ENCODE data around the gene DMGDH. TPM values are rescaled to one million over a fixed set of nuclear protein-coding genes. Genes with fewer than 3 reads are reported as not detected.

The DMGDH gene
- total RNA-seq, 1 experiment from 2014 or later = 1.3 TPM

GRCh38 chr5:79062436-79062835, 7.0 kb downstream of the DMGDH start:
- CTCF ChIA-PET = no interaction called here
- no peak for TF ChIP-seq CTCF (IDR thresholded peaks at IDR 0.05; ENCODE audit: unreplicated experiment)
- Mint-ChIP-seq H3K9me3 (ENCODE audit: low read depth, unreplicated experiment) (no peaks in the 10 kb centered on the region), H3K36me3 (ENCODE audit: insufficient read depth, unreplicated experiment) (no peaks in the 10 kb centered on the region), H3K4me3 (ENCODE audit: low read depth, unreplicated experiment) (no peak overlapping the region), H3K4me1 (ENCODE audit: low read depth, unreplicated experiment) (peaks cover 8% of the 10 kb centered on the region), H3K27ac (ENCODE audit: unreplicated experiment) (no peak overlapping the region), H3K27me3 (ENCODE audit: unreplicated experiment) (no peaks in the 10 kb centered on the region)
- intact Hi-C loops (cut with micrococcal nuclease; ENCODE audit: unreplicated experiment) = no loop called here
- no TSS peak for BruUV-seq (replicated peaks)
- DNase-seq = no peak

- BruUV-seq (replicated peaks) = no TSS peak
- CTCF ChIA-PET = interaction anchor here (0.6 to 0.7 kb wide), 2 partner anchors 459 to 554 kb away, joined by 3 to 4 read pairs; no protein-coding TSS in a partner anchor
- no peak for TF ChIP-seq CTCF (IDR thresholded peaks at IDR 0.05; ENCODE audit: unreplicated experiment)
- Mint-ChIP-seq H3K4me3 (ENCODE audit: low read depth, unreplicated experiment) (no peak overlapping the region), H3K4me1 (ENCODE audit: low read depth, unreplicated experiment) (peaks cover 8% of the 10 kb centered on the region), H3K9me3 (ENCODE audit: low read depth, unreplicated experiment) (no peaks in the 10 kb centered on the region), H3K27me3 (ENCODE audit: unreplicated experiment) (no peaks in the 10 kb centered on the region), H3K36me3 (ENCODE audit: insufficient read depth, unreplicated experiment) (no peaks in the 10 kb centered on the region), H3K27ac (ENCODE audit: unreplicated experiment) (no peak overlapping the region)
- DNase-seq = no peak
- intact Hi-C loops (cut with micrococcal nuclease; ENCODE audit: unreplicated experiment) = no loop called here
These were observed 9.8 kb downstream of the DMGDH start for GRCh38 chr5:79059674-79060073.

- intact Hi-C loops (cut with micrococcal nuclease; ENCODE audit: unreplicated experiment) = no loop called here
These were observed 12.6 kb downstream of the DMGDH start for GRCh38 chr5:79056847-79057246.

GRCh38 chr5:79055017-79055416, 14.5 kb downstream of the DMGDH start:
- Mint-ChIP-seq H3K36me3 (ENCODE audit: insufficient read depth, unreplicated experiment) (no peaks in the 10 kb centered on the region), H3K9me3 (ENCODE audit: low read depth, unreplicated experiment) (no peaks in the 10 kb centered on the region), H3K4me1 (ENCODE audit: low read depth, unreplicated experiment) (no peaks in the 10 kb centered on the region), H3K27me3 (ENCODE audit: unreplicated experiment) (no peaks in the 10 kb centered on the region), H3K27ac (ENCODE audit: unreplicated experiment) (no peak overlapping the region), H3K4me3 (ENCODE audit: low read depth, unreplicated experiment) (no peak overlapping the region)
- CTCF ChIA-PET = no interaction called here
- intact Hi-C loops (cut with micrococcal nuclease; ENCODE audit: unreplicated experiment) = no loop called here
- BruUV-seq (replicated peaks) = no TSS peak
- no peak for TF ChIP-seq CTCF (IDR thresholded peaks at IDR 0.05; ENCODE audit: unreplicated experiment)
- no peak for DNase-seq

More at GRCh38 chr5:79056847-79057246, 12.6 kb downstream of the DMGDH start:
- H3K27ac Mint-ChIP-seq (ENCODE audit: unreplicated experiment) = no peak overlapping the region
- H3K36me3 Mint-ChIP-seq (ENCODE audit: insufficient read depth, unreplicated experiment) = no peaks in the 10 kb centered on the region
- H3K27me3 Mint-ChIP-seq (ENCODE audit: unreplicated experiment) = no peaks in the 10 kb centered on the region
- TF ChIP-seq CTCF (IDR thresholded peaks at IDR 0.05; ENCODE audit: unreplicated experiment) = no peak
- DNase-seq = no peak
- H3K4me3 Mint-ChIP-seq (ENCODE audit: low read depth, unreplicated experiment) = no peak overlapping the region
- CTCF ChIA-PET = no interaction called here
- no TSS peak for BruUV-seq (replicated peaks)
- H3K9me3 Mint-ChIP-seq (ENCODE audit: low read depth, unreplicated experiment) = no peaks in the 10 kb centered on the region
- peaks cover 8% of the 10 kb centered on the region for H3K4me1 Mint-ChIP-seq (ENCODE audit: low read depth, unreplicated experiment)

Data from Calu3 (cell line).